HepG2 (cell line): Measurements from ENCODE around the gene FRMD4B. TPM values are rescaled to one million over a fixed set of nuclear protein-coding genes. Genes with fewer than 3 reads are reported as not detected.

Source experiments
- ATAC-seq: fragments of 200-7000 bp; cut with Tn5 transposase; 3 replicates; pipeline ENCODE4 v1.9.1; 2020; ENCODE audit warnings: mild to moderate bottlenecking, moderate library complexity
- BruUV-seq: library from RNA; stranded (reverse); fragments of 400-500 nt; replicated peaks from 2 replicates; lab custom pipeline; 2021; lab: Mats Ljungman, UMichigan
- CTCF ChIA-PET: fragments of 300-600 bp; formaldehyde crosslinking; extraction: SDS; loops from one replicate; lab custom pipeline; 2021; ENCODE audit warnings: low total read pairs, inconsistent platforms, low intra/inter-chr PET ratio; lab: Yijun Ruan, JAX
- POLR2A ChIA-PET: fragments of 350-600 bp; sonication (Branson Sonifier 250); formaldehyde crosslinking; loops from one replicate; lab custom pipeline; 2020; ENCODE audit warnings: antibody characterized with exemption, inconsistent platforms; lab: Yijun Ruan, JAX
- DNase-seq: peaks from one replicate; pipeline ENCODE4 v3.0.0-alpha.2; 2015; ENCODE audit warnings: low spot score
- FAIRE-seq: peaks from 3 replicates; lab custom pipeline; 2011; peaks lifted over from hg19 to GRCh38; lab: Jason Lieb, UNC
- H2AFZ ChIP-seq: one replicate; pipeline ENCODE4 v1.6.1; 2011; ENCODE audit warnings: low read length, inconsistent platforms
- H3K27ac ChIP-seq: fragments of 300-600 bp; 3 replicates; pipeline ENCODE4 v1.8.0; 2011; ENCODE audit warnings: mixed run types, mild to moderate bottlenecking, mixed read lengths, low read length, inconsistent platforms; ENCODE audit not compliant: insufficient read depth; ENCODE audit errors: extremely low read length
- H3K27me3 ChIP-seq, 2 experiments: fragments of 200-600 bp in 1 of 2; 2 replicates in 1 of 2; 3 replicates in 1 of 2; pipeline versions ENCODE4 v1.6.0 to v1.8.0; 2011; ENCODE audit warnings: low read length in 2 of 2, mild to moderate bottlenecking in 2 of 2, moderate library complexity in 2 of 2, inconsistent platforms in 1 of 2; ENCODE audit not compliant: insufficient read depth in 2 of 2, control insufficient read depth in 1 of 2
- H3K36me3 ChIP-seq, 2 experiments: fragments of 200-600 bp in 1 of 2; replicated peaks in 1 of 2; 2 replicates in 1 of 2; 3 replicates in 1 of 2; pipeline versions ENCODE4 v1.5.1 to v1.8.0; 2011; ENCODE audit warnings: low read length in 2 of 2, inconsistent platforms in 1 of 2; ENCODE audit not compliant: insufficient read depth in 2 of 2, control insufficient read depth in 1 of 2
- H3K4me1 ChIP-seq: 2 replicates; pipeline ENCODE4 v1.5.1; 2012; ENCODE audit warnings: low read length, inconsistent platforms; ENCODE audit not compliant: insufficient read depth
- H3K4me2 ChIP-seq: 2 replicates; pipeline ENCODE4 v1.6.0; 2011; ENCODE audit warnings: low read depth, low read length, inconsistent platforms
- H3K4me3 ChIP-seq, 3 experiments: fragments of 200-600 bp in 1 of 3; sonication (generic), shearing (Covaris generic) in 1 of 3; replicated peaks in 1 of 3; 2 replicates each; pipeline ENCODE4 v1.5.1; 2011 to 2016; ENCODE audit warnings: low read length in 3 of 3, inconsistent platforms in 2 of 3, low read depth in 2 of 3, mild to moderate bottlenecking in 2 of 3, control low read depth in 1 of 3, mixed read lengths in 1 of 3; ENCODE audit not compliant: insufficient read depth in 1 of 3
- H3K79me2 ChIP-seq: one replicate; pipeline ENCODE4 v1.6.1; 2011; ENCODE audit warnings: low read length, inconsistent platforms; ENCODE audit not compliant: insufficient read depth
- H3K9ac ChIP-seq: 2 replicates; pipeline ENCODE4 v1.6.0; 2011; ENCODE audit warnings: mild to moderate bottlenecking, low read depth, low read length, inconsistent platforms; ENCODE audit not compliant: insufficient read depth
- H3K9me3 ChIP-seq: 2 replicates; pipeline ENCODE4 v1.5.1; 2012; ENCODE audit warnings: mild to moderate bottlenecking, low read length
- H4K20me1 ChIP-seq: 2 replicates; pipeline ENCODE4 v1.6.0; 2011; ENCODE audit warnings: inconsistent platforms, mild to moderate bottlenecking, low read length, moderate library complexity; ENCODE audit not compliant: insufficient read depth
- ARID5B ChIP-seq: IDR thresholded peaks from 2 replicates; pipeline ENCODE4 v1.4.0; 2020; ENCODE audit warnings: mild to moderate bottlenecking, missing genetic modification reagents
- CBFB ChIP-seq: sonication (generic); formaldehyde crosslinking; IDR thresholded peaks from 2 replicates; pipeline ENCODE4 v1.4.0; 2020; ENCODE audit warnings: missing genetic modification reagents
- CREM ChIP-seq, 2 experiments: sonication (generic) in 1 of 2; formaldehyde crosslinking in 1 of 2; IDR thresholded peaks; 2 replicates each; pipeline versions ENCODE4 v1.4.0 to v1.6.1; 2016 to 2020; ENCODE audit warnings: antibody characterized with exemption in 1 of 2, mild to moderate bottlenecking in 1 of 2, missing genetic modification reagents in 1 of 2
- FOXK1 ChIP-seq: sonication (generic); formaldehyde crosslinking; IDR thresholded peaks from 2 replicates; pipeline ENCODE4 v1.4.0; 2020; ENCODE audit warnings: low read depth, missing genetic modification reagents, borderline replicate concordance
- HNF1A ChIP-seq, 2 experiments: sonication (generic) in 1 of 2; formaldehyde crosslinking in 1 of 2; IDR thresholded peaks; 2 replicates each; pipeline versions ENCODE4 v1.4.0 to v1.6.1; 2016 to 2020; ENCODE audit warnings: borderline replicate concordance in 1 of 2, low read depth in 1 of 2, mild to moderate bottlenecking in 1 of 2, missing genetic modification reagents in 1 of 2
- RFX1 ChIP-seq: fragments of 450-650 bp; IDR thresholded peaks from 2 replicates; pipeline ENCODE4 v1.6.1; 2017
- SP2 ChIP-seq: sonication (generic); formaldehyde crosslinking; IDR thresholded peaks from 2 replicates; pipeline ENCODE4 v1.5.1; 2020; ENCODE audit warnings: mild to moderate bottlenecking, missing genetic modification reagents
- SP5 ChIP-seq: IDR thresholded peaks from 2 replicates; pipeline ENCODE4 v1.6.1; 2016; ENCODE audit warnings: low read depth, borderline replicate concordance
- THAP7 ChIP-seq: sonication (generic); formaldehyde crosslinking; IDR thresholded peaks from 2 replicates; pipeline ENCODE4 v1.8.1; 2023; ENCODE audit warnings: mild to moderate bottlenecking, missing genetic modification reagents
- TMF1 ChIP-seq: sonication (generic); formaldehyde crosslinking; IDR thresholded peaks from 2 replicates; pipeline ENCODE4 v1.8.1; 2022; ENCODE audit warnings: low read depth, missing genetic modification reagents
- ZBTB25 ChIP-seq: IDR thresholded peaks from 2 replicates; pipeline ENCODE4 v1.6.1; 2018; ENCODE audit warnings: missing genetic modification reagents
- ZNF562 ChIP-seq: sonication (generic); formaldehyde crosslinking; IDR thresholded peaks from 2 replicates; pipeline ENCODE4 v1.8.0; 2022; ENCODE audit warnings: missing genetic modification reagents, borderline replicate concordance
- whole genome bisulfite sequencing: methylation state at CpG from one replicate; pipeline ENCODE4 v1.1.6; 2017; ENCODE audit warnings: low lambda C conversion rate; 5-methylcytosine and 5-hydroxymethylcytosine counted together
- in situ Hi-C: cut with HindIII; loops from 2 replicates; pipeline ENCODE4 v1.10.0; 2017; ENCODE audit warnings: low pct_unique_long_range_greater_than_20kb; ENCODE audit not compliant: extremely low pct_ligation_motif_present
- intact Hi-C: fragments of 100-400 bp; cut with micrococcal nuclease; formaldehyde crosslinking; loops from one replicate; pipeline ENCODE4 v1.10.0; 2022; ENCODE audit not compliant: unreplicated experiment
- polyA plus RNA-seq, 8 experiments: library from polyadenylated mRNA; depleted of rRNA in 3 of 8; stranded (reverse) in 7 of 8; unstranded in 1 of 8; fragments of >200 nt; fragmentation: Illumina TruSeq in 4 of 8; extraction: Trizol in 4 of 8; gene quantifications; 2 replicates each; pipeline versions ENCODE4 v1.2.1 to v1.2.3, GENCODE V29; 2011 to 2016; ENCODE audit warnings: low read depth in 4 of 8, missing spikeins in 1 of 8, mixed read lengths in 1 of 8; ENCODE audit not compliant: insufficient read depth in 1 of 8
- total RNA-seq, 5 experiments: library from RNA; depleted of rRNA; stranded (reverse); fragments of >200 nt; fragmentation: Illumina TruSeq; extraction: Trizol; gene quantifications; 2 replicates each; pipeline ENCODE4 v1.2.3, GENCODE V29; 2016; ENCODE audit warnings: low read depth in 1 of 5

FRMD4B gene
- total and polyA plus RNA-seq, 2 of the 13 experiments (the other 11 are each of a cell fraction or from before 2014, with no cell fraction given) = 3.0 to 3.3 TPM

GRCh38 chr3:69200384-69201068, 185.4 kb downstream of the FRMD4B start:
- WGBS = 0% methylated on average over 10 of the region's 10 CpGs
- Histone ChIP-seq H3K27ac (peak overlapping the region; percentile 98), H3K4me1 (peaks cover 18% of the 10 kb centered on the region), H3K79me2 (no peaks in the 10 kb centered on the region), H3K4me3 (peak overlapping the region; percentile 58 to 96 (median 71)), H3K9ac (peak overlapping the region; percentile 85), H2AFZ (peak overlapping the region; percentile 95), H3K4me2 (peak overlapping the region; percentile 88), H4K20me1 (no peaks in the 10 kb centered on the region), H3K9me3 (no peaks in the 10 kb centered on the region), H3K36me3 (no peaks in the 10 kb centered on the region), H3K27me3 (no peaks in the 10 kb centered on the region)
- in situ Hi-C loops (no loop called here), intact Hi-C loops (loop anchor here (1.0 kb wide), 2 partner anchors 21 to 116 kb away; partner anchors contain the start of gene ARL6IP5)
- ATAC-seq = peak; percentile 95
- ChIA-PET POLR2A (interaction anchor here (0.9 to 2.6 kb wide), 7 partner anchors 9 to 121 kb away, joined by 3 to 11 read pairs (median 3); partner anchors contain the start of gene UBA3), CTCF (no interaction called here)
- no TSS peak for BruUV-seq
- DNase-seq = peak; percentile 88
- peak; percentile 89 for FAIRE-seq
- TF ChIP-seq CREM (IDR thresholded peaks at IDR 0.05) (peak; percentile 19; the same call in 1 of the 2 replicates), CREM (CRISPR knock-in tag; IDR thresholded peaks at IDR 0.05) (no peak), ZNF562 (CRISPR knock-in tag) (no peak), SP5 (CRISPR knock-in tag) (0 out of 2 replicates have a peak, but pooled peaks have one; percentile 21), CBFB (0 out of 2 replicates have a peak, but pooled peaks have one; percentile 28), SP2 (no peak), TMF1 (CRISPR knock-in tag) (no peak), THAP7 (0 out of 2 replicates have a peak, but pooled peaks have one; percentile 48), RFX1 (no peak), FOXK1 (CRISPR knock-in tag) (peak; percentile 27; the same call in 1 of the 2 replicates), ZBTB25 (peak; percentile 32; the same call in 1 of the 2 replicates), ARID5B (CRISPR knock-in tag) (peak; percentile 50; the same call in 1 of the 2 replicates), HNF1A (IDR thresholded peaks at IDR 0.05; ENCODE audit: low read depth) (no peak), HNF1A (CRISPR knock-in tag; IDR thresholded peaks at IDR 0.05; ENCODE audit: borderline replicate concordance) (peak; percentile 51; the same call in 1 of the 2 replicates)
